GM19324 (cell line): ENCODE measurements around the gene RGL1.
A peak's percentile ranks its signal among the peaks of the same experiment; 100 is the strongest.

ENCODE experiments used
- ATAC-seq: cut with Tn5 transposase; IDR thresholded peaks from one replicate; pipeline ENCODE4 v1.9.1; 2021; ENCODE audit warnings: mild to moderate bottlenecking, moderate library complexity; ENCODE audit not compliant: unreplicated experiment, low FRiP score

Gene RGL1

GRCh38 chr1:183942933-183943693, 138.2 kb downstream of the RGL1 start:
- no peak for ATAC-seq

DNA sequence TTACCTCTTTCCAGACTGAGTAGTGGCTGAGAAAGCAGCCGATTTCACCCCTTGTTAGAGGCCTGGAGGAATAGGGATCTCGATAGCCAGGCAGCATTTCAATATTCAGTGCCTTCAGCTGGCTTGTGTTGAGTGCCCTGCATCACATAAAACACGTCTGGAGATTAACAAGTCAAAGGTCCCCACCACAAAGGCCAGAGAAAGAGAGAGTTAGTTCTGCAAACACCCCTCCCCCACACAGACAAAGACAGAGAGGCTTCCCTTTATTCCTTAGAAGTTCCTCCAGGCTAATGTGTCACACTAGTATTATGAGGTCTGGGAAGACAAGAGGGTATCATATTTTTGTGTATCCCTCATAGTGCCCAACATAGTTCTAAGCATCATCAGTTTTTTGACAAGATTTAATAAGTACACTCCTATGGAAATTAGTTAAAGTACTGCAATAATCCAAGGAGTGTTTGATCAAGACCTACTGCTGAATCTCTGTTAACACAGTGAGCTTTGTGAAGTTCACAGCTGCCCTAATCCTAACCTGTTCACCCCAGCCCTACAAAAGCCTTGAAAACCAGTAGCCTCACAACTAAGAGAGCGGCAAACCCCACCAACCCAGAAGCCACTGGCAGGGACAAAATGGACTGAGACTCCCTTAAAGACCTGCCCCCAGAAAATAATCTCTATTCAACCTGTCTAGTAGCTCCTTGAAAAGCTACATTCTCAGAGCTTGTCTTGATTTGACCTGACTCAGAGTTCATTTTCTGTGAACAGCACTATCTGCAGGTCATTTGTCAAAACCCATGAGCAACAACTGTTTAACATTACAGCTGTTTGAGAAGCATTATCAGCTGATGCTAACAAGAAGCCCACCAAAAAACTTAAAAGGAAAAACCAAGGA, 140.8 kb downstream of the RGL1 start:
- no peak for ATAC-seq

- ATAC-seq: no peak
Measured at GRCh38 chr1:183946320-183946613, 141.3 kb downstream of the RGL1 start.

GRCh38 chr1:183947988-183948387, 143.1 kb downstream of the RGL1 start:
- ATAC-seq: no peak

DNA sequence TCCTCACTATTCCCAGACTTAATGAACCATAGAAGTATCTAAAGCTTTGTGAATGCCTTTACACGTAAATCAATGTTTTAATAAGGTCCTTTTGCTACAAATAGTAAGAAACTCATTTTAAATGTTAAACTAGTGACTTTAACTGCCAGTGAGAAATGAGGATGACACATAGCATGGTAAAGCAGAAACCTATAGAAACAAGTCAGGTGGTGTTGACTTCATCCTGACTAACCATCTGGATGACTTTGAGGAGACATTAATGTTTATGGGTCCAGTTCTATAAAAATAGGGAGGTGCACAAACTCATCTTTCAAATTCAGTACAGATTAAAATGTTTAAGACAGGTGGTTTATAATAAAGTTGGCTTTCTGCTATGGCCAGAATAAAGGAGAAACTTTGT, 147.2 kb downstream of the RGL1 start:
- no peak for ATAC-seq

- ATAC-seq: no peak
Measured at GRCh38 chr1:183953031-183953430, 148.1 kb downstream of the RGL1 start.

DNA sequence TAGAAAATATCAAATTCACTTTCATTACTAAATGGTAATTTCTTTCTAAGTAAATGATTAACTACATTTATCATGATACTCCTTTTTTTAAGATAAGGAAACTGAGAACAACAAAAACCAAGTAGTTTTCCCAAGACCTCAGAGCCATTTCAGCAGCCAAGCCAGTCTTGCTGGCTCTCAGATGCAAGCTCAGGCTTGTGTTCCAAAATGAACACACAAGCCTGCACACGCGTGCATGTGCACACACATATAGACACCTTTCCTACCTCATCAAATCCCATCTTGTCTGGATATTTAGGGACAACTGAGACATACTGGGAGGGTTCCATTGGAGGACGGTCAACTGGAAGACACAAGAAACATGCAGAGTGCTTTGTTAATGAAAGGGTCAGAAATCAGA, 149.6 kb downstream of the RGL1 start:
- no peak for ATAC-seq

- ATAC-seq: peak; percentile 96
Measured at GRCh38 chr1:183956559-183957188, 151.8 kb downstream of the RGL1 start.

DNA sequence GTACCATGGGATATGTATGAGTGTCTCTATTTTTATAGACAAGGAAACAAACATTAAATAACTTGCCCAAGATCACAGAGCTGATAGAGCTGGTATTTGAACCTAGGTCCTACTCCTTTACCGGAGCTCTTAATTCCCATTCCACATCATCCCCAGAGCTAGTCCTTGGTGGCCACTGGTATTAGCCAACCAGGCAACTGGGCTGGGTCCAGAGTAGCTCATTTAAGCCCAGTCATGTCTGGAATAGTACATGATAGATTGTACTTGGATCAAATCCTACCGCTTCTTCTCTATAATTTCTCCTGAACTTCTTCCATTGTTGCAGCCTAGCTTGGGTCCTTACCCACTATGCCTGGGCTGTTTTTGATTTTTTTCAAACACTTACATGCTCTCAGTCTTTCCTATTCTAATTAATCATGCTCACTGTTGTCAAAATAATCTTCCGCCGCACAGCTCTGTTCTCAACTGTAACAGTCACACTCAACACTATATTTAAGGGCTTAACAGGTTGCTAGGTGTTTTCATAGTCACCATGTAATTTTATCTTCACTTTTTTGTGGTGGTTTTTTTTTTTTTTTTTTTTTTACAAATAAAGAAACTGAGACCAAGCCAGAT, 152.4 kb downstream of the RGL1 start:
- ATAC-seq: no peak

- ATAC-seq: no peak
Measured at GRCh38 chr1:183958958-183959357, 154.0 kb downstream of the RGL1 start.

- no peak for ATAC-seq
Measured at GRCh38 chr1:183961132-183961531, 156.2 kb downstream of the RGL1 start.

GRCh38 chr1:183962903-183963302, 158.0 kb downstream of the RGL1 start:
- ATAC-seq: no peak

DNA sequence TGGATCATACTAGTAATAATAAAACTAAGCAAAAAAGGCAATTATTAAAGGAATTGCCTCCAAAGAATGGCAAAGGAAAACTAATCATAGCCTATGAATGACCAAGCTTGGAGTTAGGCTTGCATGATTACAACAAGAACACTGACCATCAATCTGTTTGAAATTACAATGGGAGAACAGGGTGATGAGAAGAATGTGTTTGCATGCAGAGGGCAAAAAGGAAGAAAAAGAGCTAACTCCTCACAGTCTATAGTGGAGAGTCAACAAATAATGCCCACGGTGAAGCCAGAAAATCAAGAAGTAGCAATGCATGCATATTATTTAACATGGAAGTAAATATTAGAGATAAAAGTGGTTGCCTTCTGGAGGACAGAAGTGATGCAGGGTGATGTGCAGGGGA, 160.8 kb downstream of the RGL1 start:
- ATAC-seq: no peak

DNA sequence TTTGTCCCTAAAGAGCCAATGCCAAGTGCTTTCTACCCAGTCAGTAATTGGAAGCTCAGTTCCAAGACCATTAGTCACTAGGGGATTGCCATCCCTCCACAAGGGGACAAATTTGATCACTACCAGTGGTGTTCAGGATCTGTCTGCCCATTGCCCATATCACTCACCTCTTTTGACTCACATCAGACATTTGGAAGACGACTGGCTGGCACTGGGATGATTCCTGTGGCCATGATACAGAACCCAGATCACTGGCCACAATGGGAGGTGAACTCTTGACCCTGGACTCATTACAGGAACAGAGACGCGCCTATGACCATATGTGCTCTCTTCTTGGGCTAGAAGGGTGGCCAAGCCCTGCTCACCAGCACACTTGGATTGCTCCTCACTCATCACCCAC, 161.6 kb downstream of the RGL1 start:
- no peak for ATAC-seq

- no peak for ATAC-seq
Measured at GRCh38 chr1:183967914-183968313, 163.0 kb downstream of the RGL1 start.

DNA sequence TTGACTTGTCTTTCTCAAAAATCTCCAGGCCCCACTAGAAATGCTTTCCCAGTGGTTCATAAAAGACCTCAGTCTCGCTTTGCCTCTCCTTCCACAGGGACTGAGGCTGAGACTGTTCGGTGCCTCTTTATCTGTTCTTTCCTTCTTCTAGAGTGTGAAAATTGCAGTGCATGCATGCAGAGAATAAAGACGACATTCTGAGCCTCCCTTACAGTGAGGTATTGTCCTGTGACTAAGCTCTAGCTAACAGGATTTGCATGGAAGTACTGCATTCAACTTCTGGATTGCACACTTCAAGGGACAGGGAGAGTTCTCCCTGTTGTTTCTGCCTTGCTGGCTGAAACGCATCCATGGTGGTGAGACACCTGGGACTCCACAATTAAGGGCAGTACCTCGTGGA, 163.5 kb downstream of the RGL1 start:
- no peak for ATAC-seq

DNA sequence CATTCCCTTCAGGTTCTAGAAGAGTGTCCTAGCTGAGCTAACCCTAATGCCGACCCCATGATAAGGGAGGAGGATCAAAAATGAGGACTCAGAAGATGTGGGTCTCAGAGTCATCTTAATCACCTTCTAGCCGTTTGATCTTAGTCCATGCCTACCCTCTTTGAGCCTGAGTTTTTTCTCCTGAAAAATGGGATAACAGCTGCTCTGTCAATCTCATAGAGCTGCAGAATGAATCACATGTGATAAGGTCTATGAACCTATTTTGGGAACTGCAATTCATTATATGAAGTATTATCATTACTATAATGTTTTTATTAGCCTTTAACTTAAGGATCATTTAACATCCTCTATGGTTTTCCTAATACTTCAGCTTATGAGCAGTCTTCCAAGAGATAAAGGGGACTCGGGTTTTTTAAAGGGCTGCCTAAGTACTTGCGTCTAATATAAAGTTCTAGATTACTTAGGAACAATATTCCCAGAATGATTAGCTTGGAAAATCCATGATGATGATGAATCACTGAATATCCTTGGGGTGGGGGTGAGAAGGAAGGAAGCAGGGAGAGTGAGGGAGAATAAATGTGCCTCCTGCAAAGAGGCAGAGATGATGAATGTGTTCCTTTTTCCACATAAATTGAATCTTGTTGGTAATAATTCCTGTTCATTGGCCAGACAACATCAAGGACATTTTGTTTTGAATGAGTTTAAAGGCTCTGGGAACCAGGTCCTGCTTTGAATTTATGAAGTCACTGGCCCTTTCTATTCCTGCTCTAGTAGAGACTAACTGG, 165.8 kb downstream of the RGL1 start:
- no peak for ATAC-seq

DNA sequence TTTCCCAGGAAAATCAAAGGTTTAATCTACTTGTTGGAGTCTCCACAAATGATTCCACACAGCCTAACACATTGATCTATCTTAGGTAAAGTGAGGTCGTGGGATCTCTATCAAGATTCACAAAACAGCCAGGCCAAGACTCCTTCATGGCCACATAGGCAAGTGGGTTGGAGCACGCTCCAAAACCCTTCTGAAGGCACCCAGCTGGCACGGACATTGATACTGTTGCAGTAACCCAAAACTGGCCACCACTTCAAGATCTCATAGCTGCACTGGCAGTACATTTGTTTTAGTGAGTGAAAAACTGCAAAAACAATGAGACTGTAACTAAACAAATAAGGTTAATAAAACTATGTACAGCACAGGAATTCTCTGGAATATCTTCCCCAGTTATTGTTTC, 170.7 kb downstream of the RGL1 start:
- ATAC-seq: no peak

- ATAC-seq: no peak
Measured at GRCh38 chr1:183977717-183978116, 172.8 kb downstream of the RGL1 start.
